RWPE1 (cell line): ENCODE results near the gene PLD3.

Source experiments
- CTCF ChIA-PET: fragments of 350-600 bp; sonication (Branson Sonifier 250); formaldehyde crosslinking; extraction: SDS; loops from one replicate; lab custom pipeline; 2021; lab: Yijun Ruan, JAX
- POLR2A ChIA-PET: fragments of 400-600 bp; formaldehyde crosslinking; extraction: SDS; loops from one replicate; lab custom pipeline; 2020; ENCODE audit warnings: antibody characterized with exemption; ENCODE audit not compliant: low non-redundant PET; lab: Yijun Ruan, JAX
- DNase-seq: peaks from one replicate; pipeline ENCODE4 v3.0.0; 2012; ENCODE audit warnings: low spot score
- H3K27ac ChIP-seq: fragments of 450-650 bp; 2 replicates; pipeline ENCODE4 v1.5.1; 2017
- CTCF ChIP-seq: fragments of 450-650 bp; conservative IDR thresholded peaks from 2 replicates; pipeline ENCODE4 v1.5.1; 2017; ENCODE audit warnings: low read depth, mild to moderate bottlenecking

The PLD3 gene

GRCh38 chr19:40422748-40423566 is 74.5 kb downstream of the PLD3 start:
- CTCF ChIA-PET: interaction anchor here (0.7 kb wide), 2 partner anchors 161 to 1174 kb away, joined by 3 to 4 read pairs; no protein-coding TSS in a partner anchor
- peak overlapping the region; percentile 93 for H3K27ac ChIP-seq
- POLR2A ChIA-PET: interaction anchor here (0.5 to 1.4 kb wide), 2 partner anchors 10 to 19 kb away, joined by 3 read pairs; no protein-coding TSS in a partner anchor
- no peak for TF ChIP-seq CTCF
- DNase-seq: no peak

- TF ChIP-seq CTCF: no peak
- H3K27ac ChIP-seq: peak overlapping the region; percentile 93
- CTCF ChIA-PET: interaction anchor here (0.6 to 1.1 kb wide), 4 partner anchors 10 to 162 kb away, joined by 3 to 4 read pairs (median 4); no protein-coding TSS in a partner anchor
These were observed 75.4 kb downstream of the PLD3 start for GRCh38 chr19:40423938-40424337.

GRCh38 chr19:40424637-40425449 is 76.3 kb downstream of the PLD3 start:
- ChIA-PET CTCF (interaction anchor here (0.6 to 1.1 kb wide), 3 partner anchors 9 to 119 kb away, joined by 3 to 4 read pairs (median 3); no protein-coding TSS in a partner anchor), POLR2A (interaction anchor here (0.5 to 0.8 kb wide), 3 partner anchors 80 to 950 kb away, joined by 3 to 4 read pairs (median 4); no protein-coding TSS in a partner anchor)
- peak; percentile 77; the same call in 1 of the 2 replicates for TF ChIP-seq CTCF
- no peak for DNase-seq
- H3K27ac ChIP-seq: peak overlapping the region; percentile 99

More at GRCh38 chr19:40423938-40424337, 75.4 kb downstream of the PLD3 start:
- POLR2A ChIA-PET: interaction anchor here (0.6 to 1.4 kb wide), 3 partner anchors 20 to 949 kb away, joined by 3 to 4 read pairs (median 3); no protein-coding TSS in a partner anchor
- DNase-seq: no peak

GRCh38 chr19:40425450-40426287 is 77.2 kb downstream of the PLD3 start, which contains the start of gene SERTAD1:
TSS of gene SERTAD1 (minus strand) at chr19:40425992. CDS start at chr19:40423546, 2,446 bp downstream.
- peak within 1 kb of the TSS; percentile 99 for H3K27ac ChIP-seq
- ChIA-PET POLR2A (interaction anchor here (0.7 to 1.4 kb wide), 4 partner anchors 10 to 1464 kb away, joined by 3 to 13 read pairs (median 4); no protein-coding TSS in a partner anchor), CTCF (interaction anchor here (0.6 to 0.9 kb wide), 3 partner anchors 18 to 121 kb away, joined by 3 to 5 read pairs (median 3); no protein-coding TSS in a partner anchor)
- DNase-seq: peak; percentile 97
- peak; percentile 51 for TF ChIP-seq CTCF
